ENCODE data around the gene EIF3A.

GRCh38 chr10:118993214-118993613 lies 87.4 kb downstream of the EIF3A start:
- TF ChIP-seq EZH2 (IDR thresholded peaks at IDR 0.05; ENCODE audit: borderline replicate concordance, low read length) (no peak), CTCF (IDR thresholded peaks at IDR 0.05; ENCODE audit: low read length) (no peak)
